Stimulated activated CD4-positive, alpha-beta T cell treated with anti-CD3 and anti-CD28 coated beads, Interleukin-1b, Interleukin-23, amount 100 ng/mL, for 24 hours (primary cell): ENCODE data around the gene ATP2B2.

Source experiments
- DNase-seq, 4 experiments: peaks; one replicate each; pipeline ENCODE4 v3.0.0-alpha.2; 2020; ENCODE audit warnings: low read depth in 4 of 4, low spot score in 1 of 4

Gene ATP2B2

DNA sequence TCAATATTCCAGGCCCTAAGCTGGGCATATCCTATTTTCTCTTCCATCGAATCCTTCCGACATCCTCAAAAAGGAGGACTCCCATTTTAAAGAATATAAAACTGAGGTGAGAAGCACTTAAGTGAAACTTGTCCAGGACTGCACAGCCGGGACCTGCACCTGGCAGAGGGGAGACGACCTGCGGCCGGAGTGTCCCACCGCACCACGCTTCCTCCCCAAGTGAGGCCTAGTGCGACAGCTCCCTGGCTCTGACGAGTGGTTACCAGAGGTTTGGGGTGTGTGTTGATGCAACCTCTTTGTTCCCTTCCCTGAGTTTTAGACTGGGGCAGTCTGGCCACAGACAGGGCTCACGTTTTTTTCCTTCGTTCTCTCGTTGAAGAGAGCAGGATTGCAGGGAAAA lies 24.9 kb upstream of the ATP2B2 start:
- DNase-seq, result no peak

DNA sequence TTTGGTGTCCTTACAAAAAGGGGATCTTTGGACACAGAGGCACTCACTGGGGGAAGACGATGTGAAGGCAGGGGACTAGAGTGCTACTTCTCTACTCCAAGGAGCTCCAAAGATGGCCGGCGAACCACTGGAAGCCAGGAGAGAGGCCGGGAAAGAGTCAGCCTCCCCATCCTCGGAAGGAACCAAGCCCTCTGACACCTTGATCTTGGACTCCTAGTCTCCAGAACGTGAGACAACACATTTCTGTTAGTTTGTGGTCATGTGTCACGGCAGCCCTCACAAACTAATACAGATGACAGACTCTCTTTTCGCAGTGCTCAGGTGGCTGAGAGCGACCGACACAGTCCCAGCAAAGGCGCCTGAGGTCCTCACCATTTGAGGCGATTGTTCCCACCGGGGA lies 24.4 kb upstream of the ATP2B2 start:
- no peak for DNase-seq

DNA sequence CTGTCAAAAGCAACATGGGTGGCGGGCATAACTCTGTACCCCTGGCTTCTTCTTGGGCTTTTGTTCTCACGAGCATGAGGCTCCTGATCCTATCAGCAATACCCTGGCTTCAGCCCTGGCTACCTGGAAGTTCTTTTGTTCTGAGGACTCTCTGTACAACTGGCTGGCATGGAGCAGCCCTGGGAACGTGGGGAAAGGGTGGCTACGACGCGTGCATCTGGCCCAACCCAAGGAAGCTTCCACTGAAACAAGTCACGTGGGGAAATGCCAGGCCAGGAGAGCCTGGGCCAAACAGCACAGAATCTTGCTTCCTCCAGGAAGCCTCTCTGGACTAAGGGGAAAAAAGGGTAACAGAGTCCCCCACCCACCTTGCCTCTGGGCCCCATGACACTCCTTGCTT lies 22.7 kb upstream of the ATP2B2 start:
- no peak for DNase-seq

DNA sequence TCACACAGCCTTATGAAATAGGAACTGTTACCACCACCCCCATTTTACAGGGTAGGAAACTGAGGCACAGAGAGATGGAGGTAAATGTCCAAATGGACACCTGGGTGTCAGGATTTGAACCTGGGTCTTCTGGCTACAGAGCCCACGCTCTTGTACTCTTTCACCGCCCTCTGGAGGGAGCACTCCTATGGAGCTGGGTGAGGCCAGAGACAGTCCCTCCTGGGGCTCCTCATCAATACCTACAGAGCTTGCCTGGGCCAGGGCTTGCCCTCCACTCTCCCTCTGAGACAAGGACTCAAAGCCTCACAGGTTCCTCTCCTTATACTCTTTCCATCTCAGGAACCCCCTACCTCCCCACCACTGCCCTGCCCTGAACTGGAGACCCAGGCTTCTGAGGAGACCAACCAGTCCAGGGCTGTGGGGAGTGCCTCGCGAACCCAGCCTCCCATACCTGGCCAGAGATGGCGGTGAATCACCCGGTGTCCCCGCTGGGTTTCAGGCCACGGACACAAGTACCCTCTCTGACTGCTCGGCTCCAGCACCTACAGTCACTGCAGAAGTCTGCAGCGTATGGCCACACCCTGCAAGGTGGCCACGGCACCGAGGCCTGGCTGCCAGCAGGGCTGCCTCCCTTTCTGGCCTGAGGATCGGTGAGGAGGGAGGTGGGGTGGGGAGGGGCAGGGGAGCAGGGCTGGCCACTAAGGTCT lies 22.1 kb upstream of the ATP2B2 start:
- DNase-seq, result no peak

DNA sequence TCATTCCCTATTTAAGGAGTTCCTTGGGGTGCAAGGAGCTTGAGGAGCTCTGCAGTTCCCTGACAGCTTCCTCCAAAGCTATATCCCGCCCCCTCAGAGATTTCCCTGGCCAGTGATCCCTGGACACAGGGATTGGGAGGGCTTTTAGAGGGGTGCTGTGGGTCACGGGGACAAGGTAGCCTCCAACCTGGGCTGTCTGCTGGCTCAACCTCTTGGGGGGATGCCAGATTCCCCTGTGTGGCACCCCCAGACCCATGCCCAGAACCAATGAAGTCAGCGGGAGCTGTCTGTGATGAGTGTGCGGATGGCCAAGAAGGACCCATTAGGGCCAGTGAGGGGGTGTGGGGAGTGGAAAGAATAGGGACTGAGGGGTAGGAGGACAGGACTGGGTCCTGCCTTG lies 21.0 kb upstream of the ATP2B2 start:
- DNase-seq, result no peak

DNA sequence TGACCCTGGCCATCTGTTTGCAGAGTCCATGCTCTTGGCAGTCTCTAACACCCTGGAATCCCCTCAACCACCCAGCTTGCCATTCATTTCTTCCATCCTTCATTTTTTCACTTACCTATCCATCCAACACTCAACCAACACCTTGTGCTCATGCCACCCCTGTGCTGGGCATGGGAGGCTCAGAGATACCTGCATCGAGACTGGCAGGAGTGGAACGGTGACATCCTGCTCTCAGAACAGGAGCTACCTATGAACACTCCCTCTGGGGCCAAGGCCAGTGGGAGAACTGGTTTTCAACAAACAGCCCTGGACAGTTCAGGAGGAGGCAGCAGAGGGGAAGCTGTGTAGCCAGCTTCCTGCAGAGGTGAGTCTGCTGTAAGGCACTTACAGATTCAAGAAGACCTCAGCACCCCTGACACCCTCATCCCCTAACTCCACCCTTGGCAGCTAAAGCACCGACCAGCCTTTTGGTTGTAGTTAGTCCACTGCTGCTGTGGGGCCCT lies 19.5 kb upstream of the ATP2B2 start:
- DNase-seq, result no peak

DNA sequence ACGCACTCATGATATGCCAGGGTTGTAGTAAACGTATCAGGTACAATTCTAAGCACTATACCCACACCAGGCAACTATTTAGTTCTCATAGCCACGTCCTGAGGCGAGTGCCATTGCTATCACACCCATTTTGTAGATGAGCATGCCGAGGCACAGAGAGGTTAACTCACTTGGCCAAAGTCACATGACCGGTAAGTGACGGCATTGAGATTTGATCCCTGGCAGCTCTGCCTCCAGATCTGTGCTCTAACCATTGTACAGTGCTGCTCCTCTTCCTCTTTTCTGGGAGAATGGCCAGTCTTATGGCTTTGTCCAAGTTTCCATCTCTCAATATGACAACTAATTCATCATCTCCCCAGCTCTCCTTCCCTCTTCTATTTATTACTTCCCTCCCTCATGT lies 18.9 kb upstream of the ATP2B2 start:
- DNase-seq, result no peak

DNA sequence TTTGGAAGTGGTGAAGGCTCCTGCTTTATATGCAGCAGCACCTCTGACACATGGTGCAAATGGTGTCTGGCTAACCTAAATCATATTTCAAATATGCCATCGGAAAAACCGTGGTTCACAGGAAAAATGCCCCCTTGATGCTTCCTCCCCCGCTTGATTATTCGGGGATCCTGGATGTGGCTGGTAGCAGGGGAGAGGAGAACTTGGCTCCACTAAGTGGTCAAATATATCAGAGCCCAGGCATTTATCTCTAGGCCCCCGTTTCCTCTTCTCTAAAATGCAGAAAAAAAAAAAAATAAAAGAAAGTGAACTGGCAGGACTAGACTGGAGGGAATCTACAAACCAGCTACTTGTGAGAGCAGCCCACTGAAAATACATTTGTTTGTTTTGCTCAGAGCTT lies 18.2 kb upstream of the ATP2B2 start:
- no peak for DNase-seq

DNA sequence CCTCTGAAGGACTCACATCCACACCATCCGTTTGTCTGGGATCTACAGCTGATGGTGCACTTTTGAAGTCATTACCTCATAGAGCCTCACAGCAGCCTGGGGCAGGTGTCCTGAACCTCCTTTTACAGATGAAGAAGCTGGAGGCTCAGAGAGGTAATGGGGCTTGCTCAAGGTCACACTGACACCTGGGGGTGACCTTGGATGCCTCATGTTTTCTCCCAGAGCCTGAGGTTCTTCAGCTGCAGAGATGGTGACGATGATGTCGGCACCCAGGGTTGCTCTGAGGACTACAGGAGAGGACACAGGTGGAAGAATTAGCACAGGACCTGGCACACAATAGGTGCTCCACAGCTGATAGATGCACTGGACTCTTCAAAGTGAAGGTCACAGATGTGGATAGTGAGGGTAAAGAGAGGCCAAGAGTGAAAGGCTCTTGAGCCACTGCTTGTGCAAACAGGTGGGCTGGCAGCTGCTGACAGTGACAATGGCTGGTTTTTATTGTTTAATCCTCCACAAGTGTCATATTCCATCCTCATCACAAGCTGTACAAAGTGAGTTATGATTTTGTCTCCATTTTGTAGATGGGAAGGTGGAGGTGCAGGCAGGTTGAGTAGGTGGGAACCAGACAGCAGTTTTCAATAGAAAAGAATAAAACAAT lies 17.4 kb upstream of the ATP2B2 start:
- no peak for DNase-seq

DNA sequence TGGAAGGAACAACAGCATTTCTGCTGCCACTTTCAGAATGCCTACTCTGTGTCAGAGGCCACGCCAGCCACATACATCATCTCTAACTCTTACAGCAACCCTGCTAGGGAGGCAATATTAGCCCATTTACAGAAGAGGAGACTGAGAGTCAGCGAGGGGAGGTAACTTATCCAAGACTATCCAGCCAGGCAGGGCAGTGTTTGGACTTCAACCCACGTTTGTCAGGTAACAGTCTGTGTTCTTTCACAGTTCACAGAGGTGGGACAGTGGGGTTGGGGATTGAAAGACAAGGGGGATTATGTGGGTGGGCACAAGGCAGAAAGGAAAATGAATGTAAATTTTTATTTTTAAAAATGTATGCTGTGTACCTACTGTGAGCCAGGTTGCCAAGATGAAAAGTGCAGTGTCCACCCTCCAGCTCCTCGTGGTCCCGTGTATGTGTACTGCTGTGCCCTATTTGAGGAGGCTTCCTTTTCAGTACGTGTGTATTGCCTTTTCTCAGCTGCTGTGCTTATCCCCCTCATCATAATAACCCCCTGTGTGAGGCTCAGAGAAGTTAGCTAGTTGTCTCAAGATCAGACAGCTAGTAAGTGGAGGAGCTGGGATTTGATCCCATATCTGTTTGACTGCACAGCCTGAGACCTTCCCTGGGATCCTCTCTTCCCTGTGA lies 16.5 kb upstream of the ATP2B2 start:
- DNase-seq, result no peak

DNA sequence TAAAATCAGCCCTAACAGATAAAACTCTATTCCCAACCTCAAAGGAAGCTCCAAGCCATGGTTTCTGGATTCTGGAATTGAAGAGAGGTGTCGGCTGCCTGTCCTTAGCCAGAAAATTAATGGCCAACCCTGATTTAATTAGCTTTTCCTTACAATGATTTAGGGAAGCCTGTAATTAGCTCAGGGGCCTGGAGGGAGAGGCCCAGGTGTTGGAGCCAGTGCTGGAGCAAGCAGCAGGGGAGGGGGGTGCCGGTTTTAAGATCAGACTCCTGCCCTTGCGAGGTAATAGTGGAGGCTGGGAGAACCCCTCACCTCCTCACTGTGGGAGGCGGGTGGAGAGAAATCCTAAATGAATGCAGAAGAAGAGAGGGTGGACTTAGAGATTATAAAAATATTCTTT lies 14.7 kb upstream of the ATP2B2 start:
- no peak for DNase-seq

DNA sequence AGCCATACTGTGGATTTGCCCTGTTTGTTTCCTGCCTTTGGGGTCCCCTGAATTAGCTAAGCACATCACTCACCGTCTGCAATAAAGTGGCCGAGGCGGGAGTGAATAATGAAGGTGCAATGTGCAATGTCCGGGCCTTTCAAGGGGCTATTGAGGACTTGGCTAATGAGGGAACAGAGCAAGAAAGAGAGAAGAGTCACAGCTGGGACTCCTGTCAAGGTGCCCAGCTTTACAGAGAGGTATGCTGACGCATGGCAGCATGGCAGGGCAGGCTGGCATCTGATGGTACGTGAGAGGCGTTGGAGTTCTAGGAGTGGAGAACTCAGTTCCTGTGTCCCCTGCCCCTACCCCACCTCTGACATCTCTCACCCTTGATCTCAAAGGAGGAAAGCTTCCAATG lies 13.8 kb upstream of the ATP2B2 start:
- DNase-seq, result no peak

DNA sequence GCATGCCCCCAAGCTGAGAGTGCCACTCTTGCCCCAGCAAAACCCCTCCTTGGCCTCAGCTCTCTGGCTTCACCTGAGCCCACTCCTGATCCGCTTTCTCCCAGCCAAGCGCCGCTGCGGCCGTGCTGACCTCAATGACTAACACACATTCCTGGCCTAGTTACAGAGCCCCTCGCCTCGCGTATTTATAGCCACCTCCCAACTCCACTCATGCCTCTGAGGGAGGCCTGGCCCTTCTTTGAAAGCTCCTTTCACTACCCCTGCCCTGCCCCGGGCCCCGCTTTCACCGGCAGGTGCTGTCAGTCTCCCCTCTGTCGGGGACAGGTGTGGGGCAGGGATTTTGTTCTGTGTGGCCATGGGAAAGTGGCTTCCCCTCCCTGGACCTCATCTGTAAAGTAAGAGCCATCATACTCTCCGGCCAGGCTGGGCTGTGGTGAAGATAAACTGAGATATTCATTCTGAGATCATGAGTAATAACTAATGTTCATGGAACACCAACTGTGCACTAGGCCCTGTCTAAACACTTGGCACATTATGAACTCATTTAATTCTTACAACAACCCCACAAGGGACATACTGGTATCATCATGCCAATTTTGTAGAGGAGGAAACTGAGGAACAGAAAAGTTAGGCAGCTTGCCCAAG lies 13.2 kb upstream of the ATP2B2 start:
- no peak for DNase-seq

DNA sequence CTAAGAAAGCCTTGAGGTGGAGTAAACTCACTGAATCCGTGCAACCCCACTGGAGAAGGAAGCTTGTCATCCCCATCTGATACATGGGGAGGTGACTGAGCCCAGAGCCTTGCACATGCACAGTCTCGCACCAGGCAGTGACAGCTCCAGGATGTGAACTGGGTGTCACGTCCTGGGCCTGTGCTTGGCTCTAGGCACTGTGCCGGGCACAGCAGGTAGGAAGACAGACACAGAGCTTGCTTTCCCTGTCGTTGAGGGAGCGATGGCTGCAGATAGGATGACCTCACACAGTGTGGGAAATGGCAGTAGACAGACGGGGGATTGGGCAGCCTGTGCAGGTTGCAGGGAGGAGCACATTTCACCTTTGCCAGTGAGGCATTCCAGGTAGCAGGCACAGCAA lies 12.2 kb upstream of the ATP2B2 start:
- no peak for DNase-seq

DNA sequence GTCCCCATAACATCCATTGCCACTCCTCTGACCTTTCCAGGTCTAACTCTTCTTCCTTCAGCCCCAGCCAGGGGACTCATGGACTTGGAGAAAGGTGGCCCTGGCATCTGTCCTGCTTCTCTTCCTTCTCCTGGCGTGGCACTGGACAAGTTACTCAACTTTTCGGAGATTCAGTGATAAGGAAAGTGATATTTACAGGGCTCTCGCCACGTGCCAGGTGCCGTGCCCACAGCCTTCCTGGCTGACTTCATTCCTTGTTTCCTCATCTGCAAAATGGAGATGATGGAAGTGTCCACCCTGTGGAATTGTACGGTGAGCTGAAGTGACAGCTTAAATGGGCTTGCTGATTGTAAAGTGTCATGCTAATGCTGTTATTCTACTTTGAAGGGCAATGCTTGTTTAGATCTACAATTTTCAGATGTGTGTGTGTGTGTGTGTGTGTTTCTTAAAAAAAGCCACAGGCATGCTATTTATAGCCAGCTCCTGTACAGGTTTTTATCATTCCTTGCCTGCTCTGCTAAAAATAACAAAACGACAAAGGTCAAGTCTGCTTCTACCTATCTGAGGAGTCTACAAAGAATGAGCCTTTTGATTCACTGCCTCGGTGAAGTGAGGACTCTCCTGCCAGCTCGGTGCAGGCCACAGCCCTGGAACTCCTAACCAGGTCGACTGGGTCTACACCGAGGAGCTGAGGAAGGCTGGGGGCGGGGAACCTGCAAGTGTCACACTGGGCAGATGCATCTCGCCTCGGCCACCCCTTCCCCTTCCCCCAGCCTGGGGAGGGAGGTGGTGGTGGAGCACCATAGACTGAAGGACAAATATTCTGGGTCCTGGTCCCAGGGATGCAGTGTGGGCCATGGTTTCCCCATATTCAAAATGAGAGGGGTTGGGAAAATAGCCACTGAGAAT lies 11.4 kb upstream of the ATP2B2 start:
- DNase-seq, result no peak

DNA sequence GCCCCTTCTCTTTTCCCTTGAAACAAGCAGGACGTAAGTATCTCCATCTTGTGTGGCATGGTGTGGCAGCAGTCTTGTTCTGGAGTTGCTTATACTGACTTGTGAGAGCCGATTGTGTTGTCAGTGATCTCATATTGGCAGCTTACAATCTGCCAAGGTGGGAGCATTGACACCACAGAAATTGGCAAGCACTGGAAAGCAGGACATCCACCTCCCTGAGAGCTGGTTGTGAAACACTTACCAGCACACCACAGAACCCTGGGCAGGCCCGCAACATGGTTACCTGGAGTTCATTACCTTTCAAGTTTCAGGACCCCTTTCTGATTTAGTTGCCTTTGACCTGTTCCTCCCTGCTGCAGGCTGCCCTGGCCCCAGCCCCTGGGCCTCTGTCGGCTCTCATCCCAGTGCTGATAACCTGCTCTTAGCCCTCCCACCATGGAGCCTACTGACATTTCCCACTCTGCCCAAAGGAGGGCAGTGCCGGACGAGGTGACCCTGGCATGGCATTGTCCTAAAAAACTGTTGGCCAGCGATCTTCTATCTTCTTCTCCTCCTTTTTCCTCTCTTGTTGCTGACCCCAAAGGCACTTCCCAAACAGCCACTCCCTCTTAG lies 10.6 kb upstream of the ATP2B2 start:
- no peak for DNase-seq

DNA sequence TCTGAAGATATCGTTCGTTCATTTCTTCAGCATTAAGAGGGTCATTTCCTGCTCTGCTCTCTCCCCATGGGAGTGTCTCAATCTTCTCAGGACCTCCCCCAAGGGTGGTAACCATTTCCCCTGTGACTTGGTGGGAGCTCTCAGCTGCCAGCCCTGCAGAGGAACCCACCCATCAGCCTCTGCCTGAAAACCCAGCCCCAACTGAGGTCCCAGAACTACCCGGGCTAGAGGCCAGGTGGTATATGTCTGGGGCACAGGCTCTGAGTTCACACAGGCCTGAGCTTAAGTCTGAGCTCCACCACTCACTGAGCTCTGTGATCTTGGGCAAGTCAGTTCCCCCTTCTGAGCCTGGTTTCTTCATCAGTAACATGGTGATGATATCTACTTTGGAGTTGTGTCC lies 10.0 kb upstream of the ATP2B2 start:
- no peak for DNase-seq

DNA sequence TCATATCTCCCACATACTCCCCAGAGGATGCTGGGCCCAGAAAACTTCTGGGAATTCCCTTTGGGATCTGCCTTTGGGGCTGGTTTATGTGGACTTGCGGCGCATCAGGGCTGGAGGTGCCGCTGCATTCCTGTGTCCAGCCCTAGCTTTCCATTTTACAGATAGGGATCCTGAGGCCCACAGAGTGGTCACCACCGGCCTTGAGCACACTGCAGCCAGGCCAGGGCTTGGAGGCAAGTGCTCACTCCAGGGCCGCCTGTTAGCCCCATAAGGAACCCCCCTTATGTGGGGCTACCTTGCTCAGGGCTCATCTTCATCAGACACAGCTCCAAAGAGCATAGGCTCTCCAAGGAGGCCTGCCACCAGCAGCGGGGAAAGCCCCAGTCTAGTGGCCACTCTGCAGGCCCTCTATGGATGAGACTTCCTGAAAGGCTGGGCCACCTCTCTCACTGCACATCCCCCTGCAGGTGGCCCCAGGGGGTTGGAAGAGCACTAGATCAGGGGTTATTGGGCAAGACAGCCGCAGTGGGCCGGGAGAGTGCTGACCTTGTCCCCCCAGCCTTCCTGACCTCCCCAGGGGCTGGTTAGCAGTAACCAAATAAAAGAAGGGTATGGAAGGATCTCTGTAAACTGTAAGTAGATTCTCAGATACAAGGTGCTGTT lies 9.2 kb upstream of the ATP2B2 start:
- no peak for DNase-seq

DNA sequence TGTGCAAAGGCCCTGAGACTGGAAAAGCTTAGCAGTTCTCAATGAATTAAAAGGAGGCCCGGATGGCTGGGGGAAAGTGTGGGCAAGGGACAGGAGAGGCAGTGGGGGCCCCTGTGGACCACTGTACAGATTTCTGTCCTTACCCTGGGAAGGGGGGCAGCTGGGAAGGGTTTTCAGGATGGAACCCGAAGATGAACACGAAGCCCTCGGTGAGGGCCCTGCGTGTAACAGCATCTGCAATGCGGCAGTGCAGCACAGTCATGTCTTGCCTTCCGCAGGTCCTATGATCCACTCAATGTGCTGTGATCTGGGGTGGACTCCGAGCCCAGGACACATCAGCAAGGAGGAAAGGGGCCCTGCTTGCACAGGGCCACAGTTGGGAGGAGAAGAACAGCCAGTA lies 7.9 kb upstream of the ATP2B2 start:
- DNase-seq, result no peak

DNA sequence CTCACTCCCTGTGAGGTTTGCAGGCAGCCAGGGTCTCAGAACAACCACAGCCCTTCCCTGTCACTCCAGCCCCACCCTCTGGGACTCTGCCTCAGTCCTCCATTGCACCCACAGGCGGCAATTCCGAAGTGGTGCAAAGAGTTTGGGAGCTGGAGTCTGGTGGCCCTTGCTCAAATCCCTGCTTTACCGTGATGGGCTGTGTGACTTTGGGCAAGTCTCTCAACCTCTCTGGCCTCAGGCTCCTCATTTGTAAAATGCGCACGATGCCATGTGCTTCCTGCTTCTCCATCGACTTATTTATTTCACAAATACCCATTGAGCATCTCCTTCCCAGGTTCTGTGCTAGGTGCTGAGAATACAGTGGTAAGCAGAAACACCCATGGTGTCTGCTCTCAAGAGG lies 7.3 kb upstream of the ATP2B2 start:
- DNase-seq, result no peak
